GM12892 (cell line): ENCODE results near the gene SLC13A3. TPM values are rescaled to one million over a fixed set of nuclear protein-coding genes. Genes with fewer than 3 reads are reported as not detected.

Experiments used
- DNase-seq: peaks from one replicate; pipeline ENCODE4 v3.0.0; 2011; ENCODE audit not compliant: insufficient read length
- FAIRE-seq: peaks from 2 replicates; lab custom pipeline; 2011; peaks lifted over from hg19 to GRCh38; lab: Jason Lieb, UNC
- POLR2A ChIP-seq: IDR thresholded peaks from 2 replicates; pipeline ENCODE4 v1.6.1; 2011; ENCODE audit warnings: low read depth, low read length, control low read depth
- POLR2AphosphoS5 ChIP-seq: IDR thresholded peaks from 2 replicates; pipeline ENCODE4 v1.6.1; 2011; ENCODE audit warnings: low read depth, low read length, control low read depth
- TAF1 ChIP-seq: IDR thresholded peaks from 2 replicates; pipeline ENCODE4 v1.6.1; 2011; ENCODE audit warnings: low read depth, mild to moderate bottlenecking, control low read depth, low read length, borderline replicate concordance
- polyA plus RNA-seq: library from polyadenylated mRNA; unstranded; fragments of >200 nt; gene quantifications from one replicate; pipeline ENCODE4 v1.2.1, GENCODE V29; 2012; ENCODE audit warnings: missing spikeins, inconsistent platforms; ENCODE audit not compliant: missing spikeins

Gene SLC13A3, protein sequence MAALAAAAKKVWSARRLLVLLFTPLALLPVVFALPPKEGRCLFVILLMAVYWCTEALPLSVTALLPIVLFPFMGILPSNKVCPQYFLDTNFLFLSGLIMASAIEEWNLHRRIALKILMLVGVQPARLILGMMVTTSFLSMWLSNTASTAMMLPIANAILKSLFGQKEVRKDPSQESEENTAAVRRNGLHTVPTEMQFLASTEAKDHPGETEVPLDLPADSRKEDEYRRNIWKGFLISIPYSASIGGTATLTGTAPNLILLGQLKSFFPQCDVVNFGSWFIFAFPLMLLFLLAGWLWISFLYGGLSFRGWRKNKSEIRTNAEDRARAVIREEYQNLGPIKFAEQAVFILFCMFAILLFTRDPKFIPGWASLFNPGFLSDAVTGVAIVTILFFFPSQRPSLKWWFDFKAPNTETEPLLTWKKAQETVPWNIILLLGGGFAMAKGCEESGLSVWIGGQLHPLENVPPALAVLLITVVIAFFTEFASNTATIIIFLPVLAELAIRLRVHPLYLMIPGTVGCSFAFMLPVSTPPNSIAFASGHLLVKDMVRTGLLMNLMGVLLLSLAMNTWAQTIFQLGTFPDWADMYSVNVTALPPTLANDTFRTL
- polyA plus RNA-seq: 0.15 TPM

DNA sequence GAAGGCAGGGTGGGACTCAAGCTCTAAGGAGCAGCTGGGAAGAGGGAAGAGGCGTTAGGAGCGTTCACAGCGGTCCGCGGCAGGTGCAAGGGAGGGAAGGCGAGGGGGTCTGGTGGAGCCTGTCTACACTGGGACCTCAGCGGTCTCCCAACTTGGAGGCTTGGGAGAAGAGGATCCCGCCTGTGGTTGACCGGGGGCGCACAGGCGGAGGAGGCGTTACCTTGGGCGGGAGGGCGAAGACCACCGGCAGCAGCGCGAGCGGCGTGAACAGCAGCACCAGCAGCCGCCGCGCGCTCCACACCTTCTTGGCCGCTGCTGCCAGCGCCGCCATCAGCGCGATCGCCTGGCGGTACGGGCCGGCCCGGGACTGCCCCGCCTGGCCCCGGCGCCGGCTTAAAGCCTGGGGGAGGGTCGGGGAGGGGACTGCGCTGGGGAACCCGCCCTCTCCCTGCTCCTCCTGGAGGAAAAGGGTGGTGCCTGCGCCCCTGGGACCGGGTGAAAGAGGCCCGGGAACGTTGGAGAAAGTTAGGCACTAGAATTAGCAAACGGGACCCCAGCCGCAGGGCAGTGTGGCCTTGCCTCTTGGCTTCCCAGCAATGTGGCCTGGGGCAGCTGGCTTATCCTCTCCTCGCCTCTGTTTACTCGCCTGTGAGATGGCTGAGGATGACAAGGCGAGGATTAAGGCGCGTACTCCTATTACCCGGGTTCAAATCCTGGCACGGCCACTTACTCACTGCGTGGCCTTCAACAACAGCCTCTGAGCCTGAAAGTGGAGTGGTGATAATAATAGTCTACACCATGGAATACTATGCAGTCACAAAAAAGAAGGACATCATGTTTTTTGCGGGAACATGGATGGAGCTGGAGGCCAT is at the start of gene SLC13A3:
SLC13A3 (minus strand) TSS at position 369 of the 872 bp plus-strand sequence; CDS start at position 331, 38 bp downstream.
- DNase-seq: no peak
- TF ChIP-seq POLR2AphosphoS5 (no peak), TAF1 (no peak), POLR2A (no peak)

DNA sequence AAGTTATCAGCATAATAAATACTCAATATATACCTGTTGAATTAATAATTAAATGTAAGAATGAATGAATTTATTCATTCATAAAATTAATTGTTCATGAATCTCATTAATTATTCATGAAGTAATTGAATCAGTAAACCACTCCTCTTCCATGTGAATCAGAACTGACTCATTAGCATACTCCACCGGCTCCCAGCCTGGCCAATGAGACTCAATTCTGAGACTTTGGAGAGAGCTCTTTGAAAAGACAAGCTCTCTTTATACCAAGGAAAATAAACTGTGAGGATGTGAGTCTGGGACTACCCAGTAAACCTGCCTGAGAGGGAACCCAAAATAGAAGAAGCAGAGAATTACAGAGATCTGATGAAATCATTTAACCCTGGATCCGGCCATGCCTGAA is 49.8 kb upstream of the SLC13A3 start:
- FAIRE-seq (no peak), DNase-seq (no peak)
- TF ChIP-seq POLR2A: no peak
- no peak for TF ChIP-seq POLR2AphosphoS5
- no peak for TF ChIP-seq TAF1

More for the DNA sequence above, at the start of gene SLC13A3:
- no peak for FAIRE-seq

DNA sequence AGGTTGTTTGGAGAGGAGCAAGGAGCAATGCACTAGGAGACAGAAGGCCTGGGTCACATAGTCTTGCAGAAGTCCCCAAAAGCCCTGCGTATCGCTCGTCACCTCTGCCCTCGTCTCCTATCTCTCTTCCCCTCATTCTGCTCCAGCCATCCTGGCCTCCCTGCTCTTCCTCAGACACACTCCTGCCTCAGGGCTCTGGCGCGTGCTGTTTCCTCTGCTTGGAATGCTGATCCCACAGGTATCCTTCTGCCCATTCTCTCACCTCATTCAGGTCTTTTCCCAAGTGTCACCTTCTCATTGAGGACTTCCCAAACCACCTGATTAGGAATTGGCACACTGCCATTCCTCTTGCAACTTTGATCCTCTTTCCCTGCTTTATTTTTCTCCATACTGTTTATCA is 49.2 kb upstream of the SLC13A3 start:
- no peak for FAIRE-seq

DNA sequence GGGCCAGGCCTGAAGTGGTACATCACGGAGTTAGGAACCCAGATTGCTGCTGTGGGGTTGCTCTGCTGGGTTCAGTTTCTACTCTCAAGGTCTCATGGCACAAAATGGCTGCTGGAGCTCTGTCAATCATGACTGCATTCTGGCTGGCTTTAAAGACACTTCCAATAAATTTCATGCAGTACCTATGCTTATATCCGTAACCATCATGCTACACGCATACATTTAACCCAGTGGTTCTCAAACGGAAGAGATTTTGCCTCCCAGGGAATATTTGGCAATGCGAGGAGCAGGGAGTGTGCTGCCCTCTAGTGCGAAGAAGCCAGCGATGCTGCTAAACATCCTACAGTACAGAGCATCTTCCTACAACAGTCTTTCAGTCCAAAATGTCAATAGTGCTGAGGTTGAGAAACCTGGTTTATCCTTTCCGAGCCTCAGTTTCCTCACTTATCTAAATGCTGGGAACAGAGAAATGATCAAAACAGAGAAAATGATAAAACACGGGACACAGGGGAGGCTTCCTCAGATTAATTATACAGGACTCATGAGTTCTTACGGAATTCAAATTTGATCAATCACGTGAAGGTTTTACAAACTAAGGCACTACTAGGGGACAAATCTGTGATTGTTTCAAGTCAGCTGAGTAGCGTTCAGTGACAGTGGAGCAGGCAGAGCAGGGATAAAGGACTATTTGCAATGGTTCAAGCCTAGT is 48.5 kb upstream of the SLC13A3 start:
- TF ChIP-seq TAF1 (no peak), POLR2AphosphoS5 (no peak), POLR2A (no peak)
- DNase-seq: no peak
- FAIRE-seq: no peak

More for the DNA sequence above, 49.2 kb upstream of the SLC13A3 start:
- TF ChIP-seq POLR2A: no peak
- TF ChIP-seq POLR2AphosphoS5: no peak
- TF ChIP-seq TAF1: no peak
- no peak for DNase-seq

DNA sequence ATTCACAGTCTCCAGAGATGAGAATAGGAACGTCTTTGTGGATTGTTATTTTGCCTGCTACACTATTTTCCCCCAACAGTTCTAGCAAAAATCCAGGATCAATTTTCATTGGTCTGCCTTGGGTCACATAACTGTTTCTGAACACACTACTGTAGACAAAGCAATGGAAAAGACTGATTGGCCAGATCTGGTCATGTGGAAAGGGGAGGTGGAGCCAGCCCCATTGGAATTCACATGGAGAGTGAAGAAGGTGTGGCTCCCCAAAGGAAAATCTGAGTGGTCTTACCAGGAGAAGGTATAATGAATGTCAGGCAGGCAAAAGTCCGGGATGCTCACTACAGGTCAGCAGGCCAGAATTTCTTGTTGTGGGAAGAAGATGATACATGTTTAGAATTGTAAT is 47.5 kb upstream of the SLC13A3 start:
- FAIRE-seq: no peak

DNA sequence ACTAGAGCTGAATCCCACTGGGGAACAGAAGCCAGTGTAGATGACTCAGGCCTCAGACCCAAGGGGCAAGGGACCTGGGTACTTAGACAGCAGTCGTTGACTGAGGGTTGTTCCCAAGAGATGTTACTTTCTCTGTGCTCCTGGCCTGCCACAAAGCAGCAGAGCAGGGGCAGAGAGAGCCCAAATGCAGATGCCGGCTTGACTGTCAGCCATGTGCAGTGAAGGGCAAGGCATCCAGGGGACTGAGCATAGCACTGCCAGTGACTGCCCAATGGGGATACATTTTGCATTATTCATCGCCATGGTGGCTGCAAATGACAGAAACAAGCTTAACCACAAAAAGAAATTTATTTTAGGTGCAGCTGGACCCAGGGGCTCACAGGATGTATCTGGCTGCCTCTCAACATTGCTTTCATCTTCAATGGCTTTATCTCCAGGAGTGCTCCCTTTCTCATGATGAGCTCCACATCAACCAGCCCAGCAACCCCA is 45.6 kb upstream of the SLC13A3 start:
- TF ChIP-seq POLR2AphosphoS5 (no peak), POLR2A (no peak), TAF1 (no peak)
- DNase-seq (no peak), FAIRE-seq (no peak)

More for the DNA sequence above, 47.5 kb upstream of the SLC13A3 start:
- TF ChIP-seq TAF1 (no peak), POLR2A (no peak), POLR2AphosphoS5 (no peak)
- no peak for DNase-seq

DNA sequence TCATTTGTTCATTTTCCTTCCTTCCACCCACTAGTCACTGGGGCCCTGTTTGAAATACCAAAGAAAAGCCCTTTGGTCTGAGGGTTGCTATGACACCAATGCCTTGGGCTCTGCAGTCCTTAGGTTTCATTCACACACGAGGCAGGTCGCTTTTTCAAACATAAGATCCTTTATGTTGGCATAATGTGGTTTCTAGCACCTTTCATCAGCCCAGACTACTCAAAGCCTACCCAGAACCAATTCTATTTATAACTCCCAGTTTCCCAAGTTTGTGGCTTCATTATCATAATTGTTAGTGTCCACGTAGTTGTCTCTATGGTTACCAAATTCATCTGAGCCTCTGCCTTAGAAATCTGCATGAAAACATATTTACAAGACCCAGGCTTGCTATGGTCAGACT is 44.6 kb upstream of the SLC13A3 start:
- FAIRE-seq (no peak), DNase-seq (no peak)
- TF ChIP-seq POLR2AphosphoS5 (no peak), TAF1 (no peak), POLR2A (no peak)

DNA sequence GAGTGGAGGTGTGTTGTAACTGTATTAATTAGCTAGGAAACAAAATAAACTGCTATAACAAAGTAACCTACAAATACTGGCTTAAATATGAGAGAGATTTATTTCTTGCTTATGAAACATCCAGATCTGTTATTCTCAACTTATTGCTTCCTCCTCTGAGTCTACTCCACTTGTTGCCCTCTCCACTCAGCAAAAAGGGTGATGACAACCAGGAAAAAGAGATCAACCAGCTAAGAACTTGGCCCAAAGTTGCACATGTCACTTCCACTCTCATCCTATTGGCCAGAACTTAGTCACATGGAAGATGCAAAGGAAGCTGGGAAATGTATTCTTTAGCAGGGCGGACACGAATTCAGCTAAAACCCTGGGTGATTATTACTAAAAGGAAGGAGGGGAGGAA is 43.2 kb upstream of the SLC13A3 start:
- TF ChIP-seq POLR2AphosphoS5 (no peak), POLR2A (no peak), TAF1 (no peak)

DNA sequence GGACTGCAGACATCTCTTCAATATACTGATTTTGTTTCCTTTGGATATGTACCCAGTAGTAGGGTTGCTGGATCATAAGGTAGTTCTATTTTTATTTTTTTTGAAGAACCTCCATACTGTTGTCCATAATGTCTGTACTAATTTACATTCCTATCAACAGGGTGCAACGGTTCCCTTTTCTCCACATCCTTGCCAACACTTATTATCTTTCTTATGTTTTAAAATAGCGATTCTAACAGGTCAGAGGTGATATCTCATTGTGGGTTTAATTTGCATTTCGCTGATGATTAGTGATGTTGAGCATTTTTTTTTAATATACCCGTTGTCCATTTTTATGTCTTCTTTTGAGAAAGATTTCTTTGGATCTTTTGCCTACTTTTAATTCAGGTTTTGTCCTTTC is 39.9 kb upstream of the SLC13A3 start:
- FAIRE-seq (no peak), DNase-seq (no peak)
- TF ChIP-seq POLR2AphosphoS5 (no peak), TAF1 (no peak), POLR2A (no peak)

More for the DNA sequence above, 43.2 kb upstream of the SLC13A3 start:
- FAIRE-seq: no peak
- DNase-seq: no peak

DNA sequence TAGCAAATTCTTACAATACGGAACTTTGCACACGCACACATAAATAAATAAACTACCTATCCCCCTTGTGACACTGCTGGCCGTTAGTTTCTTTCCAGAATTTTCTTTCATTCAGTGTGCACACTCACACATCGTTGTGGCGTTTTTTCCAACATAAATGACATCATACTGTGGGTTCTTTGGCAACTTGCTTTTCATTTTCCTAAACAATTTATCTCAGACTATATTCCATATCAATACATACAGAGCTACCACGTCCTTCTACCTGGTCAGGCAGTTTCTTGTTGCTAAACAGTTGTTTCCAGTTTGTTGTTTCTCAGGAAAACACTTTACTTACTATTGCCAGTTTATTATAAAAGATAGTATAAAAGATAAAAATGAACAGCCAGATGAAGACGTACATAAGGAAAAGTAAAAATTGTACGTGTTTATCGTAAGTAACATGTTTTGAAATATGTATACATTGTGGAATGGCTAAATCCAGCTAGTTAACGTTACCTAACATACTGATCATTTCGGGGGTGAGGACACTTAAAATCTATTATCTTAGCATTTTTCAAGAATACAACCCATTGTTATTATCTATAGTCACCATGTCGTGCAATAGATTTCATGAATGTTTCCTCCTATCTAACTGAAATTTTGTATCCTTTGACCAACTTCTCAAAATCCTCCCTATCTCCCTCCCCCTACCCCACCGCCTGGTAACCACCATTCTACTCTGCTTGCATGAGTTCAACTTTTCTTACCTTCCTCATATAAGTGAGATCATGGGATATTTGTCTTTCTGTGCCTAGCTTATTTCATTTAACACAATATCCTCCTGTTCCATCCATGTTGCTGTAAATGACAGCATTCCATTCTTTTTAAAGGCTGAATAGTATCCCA is 39.2 kb upstream of the SLC13A3 start:
- TF ChIP-seq POLR2A (no peak), POLR2AphosphoS5 (no peak), TAF1 (no peak)
- FAIRE-seq (no peak), DNase-seq (no peak)
